VCaP (cell line): Measurements from ENCODE around the gene MCMBP.
A peak's percentile ranks its signal among the peaks of the same experiment; 100 is the strongest.

Experiments used
- H3K27ac ChIP-seq: fragments of 450-650 bp; 2 replicates; pipeline ENCODE4 v1.5.1; 2017
- TF ChIP-seq, protein P1 (sequence below): fragments of 450-650 bp; conservative IDR thresholded peaks from 2 replicates; pipeline ENCODE4 v1.5.1; 2017; ENCODE audit warnings: mild to moderate bottlenecking, moderate library complexity

Gene MCMBP

DNA sequence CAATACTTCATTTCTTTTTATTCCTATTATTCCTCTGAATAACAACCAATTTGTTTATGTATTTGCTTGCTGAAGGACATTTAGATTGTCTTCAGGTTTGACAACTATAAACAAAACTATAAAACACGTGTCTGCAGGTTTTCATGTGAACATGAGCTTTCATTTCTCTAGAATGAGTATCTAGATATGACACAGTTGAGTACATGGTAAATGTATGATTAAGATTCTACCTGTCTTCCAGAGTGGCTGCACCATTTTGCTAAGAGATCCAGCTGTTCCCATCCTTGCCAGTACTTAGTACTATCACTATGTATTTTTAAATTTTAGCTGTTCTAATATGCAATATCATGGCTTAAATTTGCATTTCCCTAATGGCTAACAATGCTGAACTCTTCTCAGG is 10.1 kb downstream of the MCMBP start:
- no peak overlapping the region for H3K27ac ChIP-seq
- TF ChIP-seq, protein P1, sequence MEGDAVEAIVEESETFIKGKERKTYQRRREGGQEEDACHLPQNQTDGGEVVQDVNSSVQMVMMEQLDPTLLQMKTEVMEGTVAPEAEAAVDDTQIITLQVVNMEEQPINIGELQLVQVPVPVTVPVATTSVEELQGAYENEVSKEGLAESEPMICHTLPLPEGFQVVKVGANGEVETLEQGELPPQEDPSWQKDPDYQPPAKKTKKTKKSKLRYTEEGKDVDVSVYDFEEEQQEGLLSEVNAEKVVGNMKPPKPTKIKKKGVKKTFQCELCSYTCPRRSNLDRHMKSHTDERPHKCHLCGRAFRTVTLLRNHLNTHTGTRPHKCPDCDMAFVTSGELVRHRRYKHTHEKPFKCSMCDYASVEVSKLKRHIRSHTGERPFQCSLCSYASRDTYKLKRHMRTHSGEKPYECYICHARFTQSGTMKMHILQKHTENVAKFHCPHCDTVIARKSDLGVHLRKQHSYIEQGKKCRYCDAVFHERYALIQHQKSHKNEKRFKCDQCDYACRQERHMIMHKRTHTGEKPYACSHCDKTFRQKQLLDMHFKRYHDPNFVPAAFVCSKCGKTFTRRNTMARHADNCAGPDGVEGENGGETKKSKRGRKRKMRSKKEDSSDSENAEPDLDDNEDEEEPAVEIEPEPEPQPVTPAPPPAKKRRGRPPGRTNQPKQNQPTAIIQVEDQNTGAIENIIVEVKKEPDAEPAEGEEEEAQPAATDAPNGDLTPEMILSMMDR: no peak

DNA sequence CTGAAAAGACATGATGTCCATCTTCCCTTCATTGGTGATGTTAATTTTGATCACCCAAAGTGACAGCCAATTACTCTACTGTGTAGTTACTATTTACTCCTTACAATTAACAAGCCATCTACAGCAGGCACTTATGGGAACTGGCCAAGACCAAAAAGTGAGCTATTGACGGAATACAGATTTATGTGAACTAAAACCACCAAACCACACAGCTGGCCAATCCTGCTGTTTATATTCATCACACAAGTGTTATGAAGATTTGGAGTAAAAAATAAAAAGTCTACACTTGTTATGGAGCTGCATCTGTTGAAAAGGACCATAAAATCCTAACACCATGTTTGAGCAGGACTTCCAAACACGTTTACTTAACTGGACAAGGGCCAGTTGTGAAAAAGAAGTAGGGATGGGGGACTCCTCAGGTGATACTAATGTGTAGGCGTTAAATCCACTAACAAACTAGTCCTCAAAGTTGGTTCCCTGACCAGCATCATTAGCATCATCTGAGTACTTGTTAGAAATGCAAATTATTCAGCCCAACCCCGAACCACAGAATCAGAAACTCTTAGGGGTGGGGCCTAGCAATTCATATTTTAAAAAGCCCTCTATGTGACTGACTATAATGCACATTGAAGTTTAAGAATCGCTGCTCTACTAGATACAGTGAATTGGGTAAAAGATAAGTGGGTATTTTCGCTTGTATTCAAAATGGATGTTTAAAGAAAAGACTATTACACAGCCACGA is 11.6 kb downstream of the MCMBP start:
- TF ChIP-seq, protein P1: no peak
- no peak overlapping the region for H3K27ac ChIP-seq

DNA sequence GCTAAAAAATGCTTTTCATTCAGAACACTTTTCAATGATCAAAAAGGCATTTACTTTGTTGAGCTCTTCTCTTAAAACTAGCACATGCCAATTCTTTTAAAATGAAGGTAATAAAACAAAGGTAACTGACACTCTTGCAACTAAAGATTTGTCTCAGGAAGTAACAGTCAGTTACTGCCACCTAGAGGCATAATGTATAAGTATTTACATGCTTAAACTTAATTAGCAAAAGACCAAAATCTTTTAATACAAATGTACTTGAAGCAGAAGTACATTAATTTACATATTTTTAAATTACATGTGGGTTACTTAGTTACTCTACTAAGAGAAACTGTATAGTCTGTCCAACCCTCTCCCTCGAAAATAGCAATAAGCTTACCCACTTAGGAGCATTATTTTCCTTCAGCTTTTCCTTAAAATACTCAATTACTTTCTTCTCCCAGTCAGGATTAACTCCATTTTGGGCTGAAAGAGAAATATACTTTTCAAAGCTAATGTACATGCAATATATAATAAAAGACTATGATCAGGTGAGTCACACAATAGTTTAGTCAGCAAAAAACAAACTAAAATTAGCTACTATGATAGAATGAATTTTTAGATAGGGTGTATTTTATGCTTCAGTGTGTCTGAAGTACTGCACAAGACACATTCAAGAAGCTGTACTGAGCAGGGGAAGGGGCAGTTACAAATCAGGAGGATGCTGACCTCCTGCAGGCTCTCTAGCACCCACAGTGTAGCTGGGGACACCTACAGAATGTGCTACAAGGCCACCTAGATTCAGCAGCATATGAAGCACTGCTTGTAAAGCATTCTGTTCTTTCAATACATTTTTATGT is 13.0 kb downstream of the MCMBP start:
- no peak overlapping the region for H3K27ac ChIP-seq
- TF ChIP-seq, protein P1: peak; percentile 68

DNA sequence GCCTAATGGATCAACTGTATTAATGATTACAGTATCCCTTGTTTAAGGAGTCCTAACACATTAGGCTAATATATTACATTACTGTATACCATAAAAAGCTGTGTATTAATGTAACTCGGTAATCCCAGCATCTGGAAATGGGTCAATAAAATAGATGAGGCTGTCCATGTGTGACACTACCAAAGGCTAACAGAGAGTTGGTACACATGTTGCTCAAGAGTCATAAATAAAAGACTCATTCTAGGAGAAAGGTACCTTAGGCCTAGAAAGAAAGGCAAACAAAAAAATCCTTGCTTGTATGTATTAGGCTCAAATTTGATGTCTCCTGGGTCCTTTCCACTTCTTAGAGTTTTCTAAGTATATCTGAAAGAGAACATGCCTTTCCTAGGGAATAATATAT is 14.6 kb downstream of the MCMBP start:
- TF ChIP-seq, protein P1: no peak
- H3K27ac ChIP-seq: no peak overlapping the region

DNA sequence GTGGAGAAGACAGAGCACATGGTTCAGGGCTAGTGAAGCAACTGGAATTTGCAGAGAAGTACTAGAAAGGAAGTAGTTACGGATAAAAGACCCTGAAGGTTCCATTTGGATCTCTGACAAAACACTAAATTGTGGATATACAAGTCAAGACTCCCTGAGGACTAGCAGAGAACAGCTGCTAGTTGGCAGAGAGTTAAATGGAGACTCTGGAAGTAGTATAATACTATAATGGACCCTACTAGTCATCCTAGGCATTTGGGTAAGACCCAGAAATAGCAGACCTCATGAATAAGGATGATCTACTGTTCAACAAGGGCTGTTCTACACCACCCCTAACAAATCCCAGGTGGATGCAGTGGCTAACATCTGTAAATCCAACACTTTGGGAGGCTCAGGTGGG is 19.1 kb downstream of the MCMBP start:
- TF ChIP-seq, protein P1: no peak
- H3K27ac ChIP-seq: no peak overlapping the region

DNA sequence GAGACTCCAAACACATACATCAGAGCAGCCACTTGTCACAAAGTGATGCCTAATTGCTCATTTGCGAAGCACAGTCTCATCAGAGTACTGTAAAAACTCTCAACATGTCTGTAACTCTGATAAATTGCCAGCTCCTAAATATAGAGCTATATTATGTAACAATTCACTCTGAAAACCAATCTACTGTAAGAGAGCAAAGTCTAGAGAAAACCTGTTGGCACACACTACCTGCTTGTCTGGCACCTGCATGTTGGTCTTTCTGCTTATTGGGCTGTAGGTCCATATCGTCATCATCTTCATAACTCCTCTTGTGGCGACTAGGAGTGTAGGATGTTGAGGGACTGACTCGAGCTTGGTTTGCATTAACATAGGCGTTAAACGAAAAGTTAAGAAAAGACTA is 19.8 kb downstream of the MCMBP start:
- no peak overlapping the region for H3K27ac ChIP-seq
- TF ChIP-seq, protein P1: no peak

DNA sequence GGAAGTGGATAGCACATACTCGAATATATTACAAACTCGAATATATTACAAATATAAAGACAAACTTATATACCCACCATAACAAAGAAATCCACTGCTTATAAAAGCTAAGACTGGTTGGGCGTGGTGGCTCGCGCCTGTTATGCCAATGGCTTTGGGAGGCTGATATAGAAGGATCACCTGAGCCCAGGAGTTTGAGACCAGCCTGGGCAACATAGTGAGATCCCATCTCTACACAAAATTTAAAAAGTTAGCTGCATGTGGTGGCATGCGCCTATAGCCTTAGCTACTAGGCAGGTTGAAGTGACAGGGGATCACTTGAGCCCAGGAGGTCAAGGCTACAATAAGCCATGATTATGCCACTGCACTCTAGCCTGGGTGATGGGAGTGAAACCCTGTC is 20.4 kb downstream of the MCMBP start:
- H3K27ac ChIP-seq: no peak overlapping the region
- TF ChIP-seq, protein P1: no peak
